ENCODE measurements around the gene WASF2.
"Not testable (repeated sequence)": the region's sequence is repeated elsewhere in the genome, so short reads cannot be mapped to it uniquely, and the experiment has no call there.

WASF2 gene

GRCh38 chr1:27418326-27419185, 71.4 kb downstream of the WASF2 start:
- no peak for DNase-seq (ENCODE audit: low spot score)

- no peak for DNase-seq (ENCODE audit: low spot score)
These were observed 72.3 kb downstream of the WASF2 start for GRCh38 chr1:27417713-27418112.

GRCh38 chr1:27416387-27417111, 73.4 kb downstream of the WASF2 start:
- DNase-seq (ENCODE audit: low spot score): peak; percentile 55

- DNase-seq (ENCODE audit: low spot score): no peak
These were observed 75.9 kb downstream of the WASF2 start for GRCh38 chr1:27414091-27414490.

- DNase-seq (ENCODE audit: low spot score): no peak
These were observed 77.0 kb downstream of the WASF2 start for GRCh38 chr1:27413004-27413403.

- DNase-seq (ENCODE audit: low spot score): no peak
These were observed 77.5 kb downstream of the WASF2 start for GRCh38 chr1:27412502-27412901.

- DNase-seq (ENCODE audit: low spot score): no peak
These were observed 79.3 kb downstream of the WASF2 start for GRCh38 chr1:27410709-27411108.

GRCh38 chr1:27409669-27410068, 80.3 kb downstream of the WASF2 start:
- DNase-seq (ENCODE audit: low spot score): no peak

- DNase-seq (ENCODE audit: low spot score): no peak
These were observed 81.8 kb downstream of the WASF2 start for GRCh38 chr1:27408151-27408550.

- DNase-seq (ENCODE audit: low spot score): not testable (repeated sequence)
These were observed 83.2 kb downstream of the WASF2 start for GRCh38 chr1:27406791-27407190.

GRCh38 chr1:27406362-27406680, 83.6 kb downstream of the WASF2 start:
- DNase-seq (ENCODE audit: low spot score): no peak

- DNase-seq (ENCODE audit: low spot score): not testable (repeated sequence)
These were observed 84.2 kb downstream of the WASF2 start for GRCh38 chr1:27405598-27406361.

- DNase-seq (ENCODE audit: low spot score): no peak
These were observed 84.9 kb downstream of the WASF2 start for GRCh38 chr1:27405074-27405473.

GRCh38 chr1:27403931-27404330, 86.0 kb downstream of the WASF2 start:
- no peak for DNase-seq (ENCODE audit: low spot score)

- peak; percentile 75 for DNase-seq (ENCODE audit: low spot score)
These were observed 86.8 kb downstream of the WASF2 start for GRCh38 chr1:27403065-27403726.

GRCh38 chr1:27402349-27402754, 87.6 kb downstream of the WASF2 start:
- no peak for DNase-seq (ENCODE audit: low spot score)

GRCh38 chr1:27400963-27401341, 89.0 kb downstream of the WASF2 start:
- no peak for DNase-seq (ENCODE audit: low spot score)

- no peak for DNase-seq (ENCODE audit: low spot score)
These were observed 89.6 kb downstream of the WASF2 start for GRCh38 chr1:27400082-27400962.

- no peak for DNase-seq (ENCODE audit: low spot score)
These were observed 90.5 kb downstream of the WASF2 start for GRCh38 chr1:27399251-27400025.

- no peak for DNase-seq (ENCODE audit: low spot score)
These were observed 91.4 kb downstream of the WASF2 start for GRCh38 chr1:27398405-27399149.

Data from germinal center (tissue), 1 donor.